Gastroesophageal sphincter (tissue), 4 donors: ENCODE data around the gene ROR2. TPM values are rescaled to one million over a fixed set of nuclear protein-coding genes. Genes with fewer than 3 reads are reported as not detected.
A peak's percentile ranks its signal among the peaks of the same experiment; 100 is the strongest.

ENCODE experiments used
- ATAC-seq: fragments of 150-250 bp; one replicate; pipeline ENCODE4 v1.9.1; 2016; ENCODE audit warnings: mild to moderate bottlenecking, moderate library complexity
- H3K27ac ChIP-seq, 4 donors: fragments of 200-600 bp; sonication (generic) in 3 of 4; 1 replicate in 3 of 4; 2 replicates in 1 of 4; pipeline ENCODE4 v1.5.1; 2016 to 2019
- H3K27me3 ChIP-seq: fragments of 200-600 bp; sonication (generic); one replicate; pipeline ENCODE4 v1.5.1; 2019
- H3K36me3 ChIP-seq, 2 donors: fragments of 200-600 bp; sonication (generic); one replicate each; pipeline ENCODE4 v1.5.1; 2019; ENCODE audit warnings: control low read depth in 1 of 2
- H3K4me1 ChIP-seq, 3 donors: fragments of 200-600 bp; sonication (generic); 1 replicate in 2 of 3; 2 replicates in 1 of 3; pipeline ENCODE4 v1.5.1; 2016 to 2019; ENCODE audit warnings: control low read depth in 2 of 3
- H3K4me3 ChIP-seq, 2 donors: fragments of 200-600 bp; sonication (generic); one replicate each; pipeline ENCODE4 v1.5.1; 2019; ENCODE audit warnings: mild to moderate bottlenecking in 1 of 2, moderate library complexity in 1 of 2
- H3K9me3 ChIP-seq, 3 donors: fragments of 200-600 bp; sonication (generic); one replicate each; pipeline ENCODE4 v1.5.1; 2017 to 2019; ENCODE audit warnings: control low read depth in 2 of 3
- EP300 ChIP-seq: sonication (generic); formaldehyde crosslinking; IDR thresholded peaks from one replicate; pipeline ENCODE4 v1.6.1; 2017; ENCODE audit warnings: antibody characterized with exemption, mild to moderate bottlenecking
- POLR2A ChIP-seq, 2 donors: fragments of 450-650 bp; IDR thresholded peaks; one replicate each; pipeline ENCODE4 v1.6.1; 2017; ENCODE audit warnings: antibody characterized with exemption in 2 of 2, mild to moderate bottlenecking in 2 of 2, moderate library complexity in 1 of 2
- POLR2AphosphoS5 ChIP-seq: sonication (generic); formaldehyde crosslinking; IDR thresholded peaks from one replicate; pipeline ENCODE4 v1.6.1; 2017; ENCODE audit warnings: antibody characterized with exemption
- WGBS, 2 donors: methylation state at CpG; one replicate each; pipeline ENCODE4 v1.1.5; 2018; ENCODE audit warnings: low coverage in 1 of 2; 5-methylcytosine and 5-hydroxymethylcytosine counted together
- total RNA-seq, 4 donors: library from RNA; depleted of rRNA; stranded (reverse); fragments of >200 nt; gene quantifications; one replicate each; pipeline ENCODE4 v1.1.0, GENCODE V29; 2016
- TF ChIP-seq, protein P1 (sequence below), 4 experiments: fragments of 200-600 bp in 2 of 4; fragments of 450-650 bp in 2 of 4; sonication (generic) in 1 of 4; IDR thresholded peaks; one replicate each; pipeline ENCODE4 v1.5.1; 2017 to 2019; ENCODE audit warnings: antibody characterized with exemption in 4 of 4, mild to moderate bottlenecking in 2 of 4, moderate library complexity in 2 of 4

ROR2 gene
- total RNA-seq, 4 donors from 2014 or later = 40.8 to 69.1 (median 63.2) TPM

DNA sequence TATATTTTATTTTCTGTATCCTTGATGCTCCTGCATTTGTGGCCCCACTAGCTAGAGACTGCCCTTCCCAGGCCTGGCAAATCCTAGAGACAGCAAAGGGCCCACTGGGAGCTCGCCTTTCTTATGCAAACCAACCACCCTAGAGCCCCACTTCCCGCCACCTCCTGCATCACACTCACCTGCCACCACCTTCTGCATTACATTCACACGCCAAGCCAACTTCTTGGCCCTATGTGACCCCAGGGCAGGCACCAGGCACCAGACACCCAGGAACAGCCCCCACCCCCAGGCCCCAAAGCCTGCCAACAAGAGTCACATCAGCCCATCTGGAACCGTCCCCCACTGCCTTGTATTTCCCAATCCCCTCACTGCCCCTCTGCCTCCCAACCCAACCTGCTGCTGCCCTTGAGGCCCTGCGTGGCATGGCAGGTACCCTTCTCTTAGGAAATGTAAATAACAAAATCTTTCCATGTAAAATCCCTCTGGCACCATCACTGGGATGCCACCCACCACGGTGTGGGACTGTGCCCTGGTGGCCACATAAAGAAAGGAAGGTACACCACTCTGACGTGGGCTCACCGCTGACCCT, 22.0 kb downstream of the ROR2 start:
- Histone ChIP-seq H3K36me3 (no peaks in the 10 kb centered on the region), H3K27me3 (no peaks in the 10 kb centered on the region), H3K4me1 (peaks cover 0 to 27% (median 0%) of the 10 kb centered on the region in 3 donors), H3K4me3 (no peak overlapping the region), H3K27ac (peak overlapping the region in 1 of 4 donors; percentile 11), H3K9me3 (peaks cover 0 to 33% (median 8%) of the 10 kb centered on the region in 3 donors)
- 83 to 97% methylated on average over 4 to 6 of the region's 8 CpGs for WGBS, 2 donors
- TF ChIP-seq POLR2A (IDR thresholded peaks at IDR 0.05) = no peak
- no peak for TF ChIP-seq POLR2AphosphoS5
- TF ChIP-seq EP300 = no peak
- TF ChIP-seq, protein P1, sequence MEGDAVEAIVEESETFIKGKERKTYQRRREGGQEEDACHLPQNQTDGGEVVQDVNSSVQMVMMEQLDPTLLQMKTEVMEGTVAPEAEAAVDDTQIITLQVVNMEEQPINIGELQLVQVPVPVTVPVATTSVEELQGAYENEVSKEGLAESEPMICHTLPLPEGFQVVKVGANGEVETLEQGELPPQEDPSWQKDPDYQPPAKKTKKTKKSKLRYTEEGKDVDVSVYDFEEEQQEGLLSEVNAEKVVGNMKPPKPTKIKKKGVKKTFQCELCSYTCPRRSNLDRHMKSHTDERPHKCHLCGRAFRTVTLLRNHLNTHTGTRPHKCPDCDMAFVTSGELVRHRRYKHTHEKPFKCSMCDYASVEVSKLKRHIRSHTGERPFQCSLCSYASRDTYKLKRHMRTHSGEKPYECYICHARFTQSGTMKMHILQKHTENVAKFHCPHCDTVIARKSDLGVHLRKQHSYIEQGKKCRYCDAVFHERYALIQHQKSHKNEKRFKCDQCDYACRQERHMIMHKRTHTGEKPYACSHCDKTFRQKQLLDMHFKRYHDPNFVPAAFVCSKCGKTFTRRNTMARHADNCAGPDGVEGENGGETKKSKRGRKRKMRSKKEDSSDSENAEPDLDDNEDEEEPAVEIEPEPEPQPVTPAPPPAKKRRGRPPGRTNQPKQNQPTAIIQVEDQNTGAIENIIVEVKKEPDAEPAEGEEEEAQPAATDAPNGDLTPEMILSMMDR (IDR thresholded peaks at IDR 0.05) = no peak
- ATAC-seq = no peak

DNA sequence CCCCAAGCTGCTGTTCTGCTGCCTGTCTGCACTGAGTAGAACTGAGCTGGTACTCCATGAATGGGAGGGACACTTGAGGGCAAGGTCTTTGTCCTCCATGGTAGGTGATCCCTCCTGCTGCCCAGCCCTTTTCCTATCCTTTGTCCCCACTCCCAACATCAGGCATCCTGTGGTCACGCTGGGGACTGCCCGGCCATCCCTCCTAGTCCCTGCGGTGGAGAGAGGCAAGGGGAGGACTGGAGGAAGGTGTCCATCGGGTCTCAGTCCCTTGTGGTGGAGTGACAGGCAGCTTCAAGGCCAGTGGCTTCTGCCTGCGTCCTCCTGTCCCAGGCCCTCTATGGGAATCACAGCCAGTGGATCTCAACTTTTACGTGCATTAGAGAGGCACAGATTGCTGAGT, 25.9 kb downstream of the ROR2 start:
- TF ChIP-seq EP300 (no peak), POLR2A (IDR thresholded peaks at IDR 0.05) (no peak), POLR2AphosphoS5 (no peak)
- TF ChIP-seq, protein P1 (IDR thresholded peaks at IDR 0.05) = no peak
- H3K27me3 ChIP-seq = no peaks in the 10 kb centered on the region
- H3K36me3 ChIP-seq = no peaks in the 10 kb centered on the region
- no peak overlapping the region for H3K27ac ChIP-seq
- peaks cover 0 to 53% (median 5%) of the 10 kb centered on the region in 3 donors for H3K4me1 ChIP-seq
- WGBS, 2 donors = no CpG with 5 or more reads among the region's 6 CpGs
- no peak for ATAC-seq
- peaks cover 0 to 4% (median 0%) of the 10 kb centered on the region in 3 donors for H3K9me3 ChIP-seq
- H3K4me3 ChIP-seq = no peak overlapping the region

- no peak for ATAC-seq
- H3K9me3 ChIP-seq = no peaks in the 10 kb centered on the region
- no peak for TF ChIP-seq POLR2A (IDR thresholded peaks at IDR 0.05)
- TF ChIP-seq, protein P1 (IDR thresholded peaks at IDR 0.05) = no peak
- no peak for TF ChIP-seq POLR2AphosphoS5
- no peak for TF ChIP-seq EP300
- no peak overlapping the region for H3K27ac ChIP-seq
- no peak overlapping the region for H3K4me3 ChIP-seq
- WGBS, 2 donors = 40 to 50% methylated on average over 1 of the region's 1 CpG
- H3K27me3 ChIP-seq = no peaks in the 10 kb centered on the region
- no peaks in the 10 kb centered on the region for H3K36me3 ChIP-seq
- peaks cover 0 to 63% (median 5%) of the 10 kb centered on the region in 3 donors for H3K4me1 ChIP-seq
These were observed 26.9 kb downstream of the ROR2 start for GRCh38 chr9:91923145-91923544.

DNA sequence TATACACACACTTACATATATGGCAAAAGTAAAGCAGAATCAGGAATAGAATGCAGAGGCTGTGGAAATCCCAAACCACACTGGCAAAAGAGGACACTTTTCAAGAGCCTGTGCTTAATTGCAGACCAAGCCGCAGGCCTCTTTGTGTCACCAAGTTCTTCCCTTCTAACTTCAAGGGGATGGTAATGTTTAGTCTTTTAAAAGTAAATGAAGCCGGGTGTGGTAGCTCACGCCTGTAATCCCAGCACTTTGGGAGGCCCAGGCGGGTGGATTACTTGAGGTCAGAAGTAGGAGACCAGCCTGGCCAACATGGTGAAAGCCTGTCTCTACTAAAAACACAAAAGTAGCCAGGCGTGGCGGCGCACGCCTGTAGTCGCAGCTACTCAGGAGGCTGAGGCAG, 28.7 kb downstream of the ROR2 start:
- WGBS, 2 donors = 81 to 86% methylated on average over 5 to 6 of the region's 9 CpGs
- ATAC-seq = no peak
- Histone ChIP-seq H3K27me3 (no peaks in the 10 kb centered on the region), H3K4me1 (peaks cover 0 to 80% (median 5%) of the 10 kb centered on the region in 3 donors), H3K9me3 (no peaks in the 10 kb centered on the region), H3K4me3 (no peak overlapping the region), H3K27ac (no peak overlapping the region), H3K36me3 (no peaks in the 10 kb centered on the region)
- TF ChIP-seq, protein P1 (IDR thresholded peaks at IDR 0.05) = no peak
- TF ChIP-seq POLR2AphosphoS5 (no peak), EP300 (no peak), POLR2A (IDR thresholded peaks at IDR 0.05) (no peak)
